A673 (cell line): ENCODE results near the gene TMOD2.

Experiments
- CTCF ChIP-seq: fragments of 300-800, 200-600 bp; sonication (generic); conservative IDR thresholded peaks from 2 replicates; pipeline ENCODE4 v1.5.1; 2017; ENCODE audit warnings: low read depth, mild to moderate bottlenecking, antibody characterized with exemption, low read length, moderate library complexity, mixed read lengths
- EZH2 ChIP-seq: fragments of 200-600 bp; sonication (generic); IDR thresholded peaks from 2 replicates; pipeline ENCODE4 v1.6.1; 2017; ENCODE audit warnings: borderline replicate concordance, low read depth, mild to moderate bottlenecking, mixed read lengths, antibody characterized with exemption, low read length; ENCODE audit not compliant: poor library complexity, severe bottlenecking

DNA sequence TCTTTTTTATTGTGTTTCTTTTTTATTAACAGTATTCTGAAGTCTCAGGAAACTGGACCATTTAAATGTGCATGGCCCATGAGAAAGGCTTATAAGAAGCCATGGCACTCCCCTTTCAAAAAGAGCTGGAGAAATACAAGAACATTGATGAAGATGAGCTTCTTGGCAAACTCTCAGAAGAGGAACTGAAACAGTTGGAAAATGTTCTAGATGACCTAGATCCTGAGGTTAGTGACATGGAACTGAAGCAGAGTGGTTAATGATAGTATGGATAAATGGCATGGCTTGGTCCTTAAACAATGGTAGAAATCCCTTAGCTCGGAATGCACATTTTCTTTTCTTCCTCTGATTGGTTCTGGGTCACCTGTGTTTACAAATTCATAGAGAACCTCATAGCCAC, 14.9 kb downstream of the TMOD2 start:
- TF ChIP-seq CTCF: no peak
- TF ChIP-seq EZH2: no peak
